ENCODE data around the gene PSMD6.

The PSMD6 gene

GRCh38 chr3:63966007-63966406 is 57.3 kb downstream of the PSMD6 start:
- TF ChIP-seq CTCF (IDR thresholded peaks at IDR 0.05; ENCODE audit: low read depth, low read length, missing control alignments): no peak
- DNase-seq (ENCODE audit: extremely low read depth, low read depth): no peak
- no peak overlapping the region for H3K4me3 ChIP-seq (replicated peaks; ENCODE audit: low read depth, low read length)

GRCh38 chr3:63964681-63965485 is 58.4 kb downstream of the PSMD6 start:
- no peak for DNase-seq (ENCODE audit: extremely low read depth, low read depth)
- TF ChIP-seq CTCF (IDR thresholded peaks at IDR 0.05; ENCODE audit: low read depth, low read length, missing control alignments): no peak

GRCh38 chr3:63963496-63963895 is 59.8 kb downstream of the PSMD6 start:
- TF ChIP-seq CTCF (IDR thresholded peaks at IDR 0.05; ENCODE audit: low read depth, low read length, missing control alignments): no peak
- H3K4me3 ChIP-seq (replicated peaks; ENCODE audit: low read depth, low read length): no peak overlapping the region
- no peak for DNase-seq (ENCODE audit: extremely low read depth, low read depth)

More at GRCh38 chr3:63964681-63965485, 58.4 kb downstream of the PSMD6 start:
- no peak overlapping the region for H3K4me3 ChIP-seq (replicated peaks; ENCODE audit: low read depth, low read length)

GRCh38 chr3:63961891-63962290 is 61.4 kb downstream of the PSMD6 start:
- TF ChIP-seq CTCF (IDR thresholded peaks at IDR 0.05; ENCODE audit: low read depth, low read length, missing control alignments): peak; percentile 53
- no peak overlapping the region for H3K4me3 ChIP-seq (replicated peaks; ENCODE audit: low read depth, low read length)
- no peak for DNase-seq (ENCODE audit: extremely low read depth, low read depth)
